Omental fat pad (tissue), 4 donors: ENCODE data around the gene SP7. TPM values are rescaled to one million over a fixed set of nuclear protein-coding genes. Genes with fewer than 3 reads are reported as not detected.

Experiments used
- ATAC-seq: fragments of 150-250 bp; one replicate; pipeline ENCODE4 v1.9.1; 2016; ENCODE audit warnings: mild to moderate bottlenecking, moderate library complexity; ENCODE audit not compliant: low FRiP score
- DNase-seq: peaks from one replicate; pipeline ENCODE4 v3.0.0-alpha.2; 2019; ENCODE audit warnings: low spot score
- total RNA-seq, 4 donors: library from RNA; depleted of rRNA; stranded (reverse); fragments of >200 nt; gene quantifications; one replicate each; pipeline ENCODE4 v1.1.0, GENCODE V29; 2016
- TF ChIP-seq, protein P1 (sequence below), 3 donors: fragments of 450-650 bp; IDR thresholded peaks; one replicate each; pipeline ENCODE4 v1.5.1; 2016 to 2017; ENCODE audit warnings: antibody characterized with exemption in 3 of 3, mild to moderate bottlenecking in 3 of 3, moderate library complexity in 2 of 3

Gene SP7
- total RNA-seq, 4 donors from 2014 or later: not detected

GRCh38 chr12:53327435-53328042 lies 8.6 kb downstream of the SP7 start:
- ATAC-seq: no peak
- no peak for DNase-seq
- TF ChIP-seq, protein P1, sequence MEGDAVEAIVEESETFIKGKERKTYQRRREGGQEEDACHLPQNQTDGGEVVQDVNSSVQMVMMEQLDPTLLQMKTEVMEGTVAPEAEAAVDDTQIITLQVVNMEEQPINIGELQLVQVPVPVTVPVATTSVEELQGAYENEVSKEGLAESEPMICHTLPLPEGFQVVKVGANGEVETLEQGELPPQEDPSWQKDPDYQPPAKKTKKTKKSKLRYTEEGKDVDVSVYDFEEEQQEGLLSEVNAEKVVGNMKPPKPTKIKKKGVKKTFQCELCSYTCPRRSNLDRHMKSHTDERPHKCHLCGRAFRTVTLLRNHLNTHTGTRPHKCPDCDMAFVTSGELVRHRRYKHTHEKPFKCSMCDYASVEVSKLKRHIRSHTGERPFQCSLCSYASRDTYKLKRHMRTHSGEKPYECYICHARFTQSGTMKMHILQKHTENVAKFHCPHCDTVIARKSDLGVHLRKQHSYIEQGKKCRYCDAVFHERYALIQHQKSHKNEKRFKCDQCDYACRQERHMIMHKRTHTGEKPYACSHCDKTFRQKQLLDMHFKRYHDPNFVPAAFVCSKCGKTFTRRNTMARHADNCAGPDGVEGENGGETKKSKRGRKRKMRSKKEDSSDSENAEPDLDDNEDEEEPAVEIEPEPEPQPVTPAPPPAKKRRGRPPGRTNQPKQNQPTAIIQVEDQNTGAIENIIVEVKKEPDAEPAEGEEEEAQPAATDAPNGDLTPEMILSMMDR (IDR thresholded peaks at IDR 0.05): no peak

GRCh38 chr12:53326460-53327185 lies 9.5 kb downstream of the SP7 start:
- ATAC-seq: no peak
- DNase-seq: no peak
- TF ChIP-seq, protein P1 (IDR thresholded peaks at IDR 0.05): no peak

DNA sequence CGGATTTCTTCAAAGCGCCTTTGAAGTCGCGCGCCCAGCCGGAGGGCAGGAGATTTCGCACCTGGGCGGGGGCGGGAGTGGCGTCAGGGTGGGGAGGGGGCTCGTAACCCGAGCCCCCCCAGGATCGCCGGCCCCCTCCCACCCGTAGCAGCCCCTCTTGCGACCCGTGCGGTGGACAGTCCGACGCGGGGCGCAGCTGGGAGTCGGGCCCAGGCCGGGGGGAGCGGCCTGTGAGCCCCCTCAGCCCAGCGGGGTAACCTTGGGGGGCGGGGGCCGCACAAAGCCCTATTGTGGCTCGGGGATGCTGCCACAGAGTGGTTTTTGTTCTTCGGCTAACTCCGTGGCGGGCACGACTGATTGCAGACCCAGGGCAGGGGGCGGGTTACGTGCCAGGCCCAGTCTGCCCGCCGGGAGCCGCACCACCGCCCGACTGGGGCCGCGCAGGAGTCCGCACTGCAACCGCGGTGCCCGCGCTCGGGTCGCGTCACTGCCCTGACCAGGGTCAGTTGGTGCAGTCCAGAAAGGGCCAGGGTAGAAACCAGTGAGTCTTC lies 10.6 kb downstream of the SP7 start:
- TF ChIP-seq, protein P1 (IDR thresholded peaks at IDR 0.05): no peak
- ATAC-seq (peak; percentile 20), DNase-seq (no peak)

- ATAC-seq (peak; percentile 84), DNase-seq (peak; percentile 80)
- TF ChIP-seq, protein P1 (IDR thresholded peaks at IDR 0.05): peak in 1 of 3 donors; percentile 25
These were observed 11.2 kb downstream of the SP7 start for GRCh38 chr12:53324779-53325510.

DNA sequence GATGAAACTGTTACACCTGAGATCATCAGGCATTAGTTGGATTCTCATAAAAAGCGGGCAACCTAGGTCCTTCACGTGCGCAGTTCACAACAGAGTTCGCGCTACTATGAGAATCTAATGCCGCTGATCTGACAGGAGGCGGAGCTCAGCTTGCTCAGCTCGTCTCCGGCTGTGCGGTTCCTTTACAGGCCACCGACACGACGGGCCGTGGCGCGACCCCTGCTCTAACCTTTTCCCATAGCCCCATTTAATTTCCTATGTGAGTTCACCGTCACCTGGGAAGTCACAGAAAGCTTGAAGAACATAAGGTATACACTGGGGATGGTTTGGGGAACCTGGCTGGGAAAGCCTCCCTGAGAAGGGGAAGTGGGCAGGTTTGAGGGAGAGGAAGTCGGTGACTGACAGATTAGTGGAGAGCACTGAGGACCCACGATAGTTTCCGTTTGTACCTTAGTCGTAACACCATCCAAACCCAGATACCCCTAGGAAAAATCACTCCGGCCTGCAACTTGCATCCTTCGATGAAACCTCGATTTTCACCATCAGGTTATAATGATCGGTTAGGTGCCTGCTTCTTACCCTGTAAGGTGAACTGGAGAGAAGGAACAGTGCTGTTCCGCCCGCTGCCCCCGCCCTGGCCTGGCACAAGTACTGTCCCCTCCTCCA lies 11.9 kb downstream of the SP7 start:
- no peak for ATAC-seq
- DNase-seq: no peak
- TF ChIP-seq, protein P1 (IDR thresholded peaks at IDR 0.05): no peak

- DNase-seq: no peak
- TF ChIP-seq, protein P1 (IDR thresholded peaks at IDR 0.05): no peak
- peak; percentile 5 for ATAC-seq
These were observed 15.6 kb downstream of the SP7 start for GRCh38 chr12:53320352-53321195.
